Kidney (tissue), 14 donors: ENCODE measurements around the gene PRKN. TPM values are rescaled to one million over a fixed set of nuclear protein-coding genes. Genes with fewer than 3 reads are reported as not detected.

Source experiments
- DNase-seq, 5 donors: peaks; one replicate each; pipeline ENCODE4 v3.0.0-alpha.2; 2013 to 2020
- FAIRE-seq: peaks from 2 replicates; lab custom pipeline; 2012; peaks lifted over from hg19 to GRCh38; lab: Jason Lieb, UNC
- H3K27ac ChIP-seq, 2 donors: one replicate each; pipeline ENCODE4 v1.7.0; 2013; ENCODE audit warnings: low read depth in 2 of 2, low read length in 2 of 2, inconsistent platforms in 1 of 2
- H3K27me3 ChIP-seq: one replicate; pipeline ENCODE4 v1.7.1; 2013; ENCODE audit warnings: low read length, inconsistent platforms; ENCODE audit not compliant: control insufficient read depth, insufficient read depth
- H3K36me3 ChIP-seq, 3 donors: one replicate each; pipeline versions ENCODE4 v1.7.0 to v1.7.1; 2013; ENCODE audit warnings: low read length in 3 of 3, control low read depth in 1 of 3, inconsistent platforms in 1 of 3; ENCODE audit not compliant: insufficient read depth in 3 of 3, control insufficient read depth in 2 of 3
- H3K4me1 ChIP-seq, 3 donors: one replicate each; pipeline versions ENCODE4 v1.7.0 to v1.7.1; 2013; ENCODE audit warnings: low read length in 3 of 3, inconsistent platforms in 1 of 3, low read depth in 1 of 3; ENCODE audit not compliant: control insufficient read depth in 2 of 3, insufficient read depth in 2 of 3
- H3K4me3 ChIP-seq, 3 donors: one replicate each; pipeline versions ENCODE4 v1.7.0 to v1.8.1; 2013; ENCODE audit warnings: low read length in 3 of 3, control low read depth in 1 of 3, inconsistent platforms in 1 of 3
- H3K9ac ChIP-seq, 3 donors: one replicate each; pipeline versions ENCODE4 v1.7.0 to v1.7.1; 2013; ENCODE audit warnings: low read length in 3 of 3, control low read depth in 1 of 3, inconsistent platforms in 1 of 3
- H3K9me3 ChIP-seq, 3 donors: one replicate each; pipeline versions ENCODE4 v1.7.0 to v1.7.1; 2013; ENCODE audit warnings: low read length in 3 of 3, control low read depth in 1 of 3, inconsistent platforms in 1 of 3; ENCODE audit not compliant: control insufficient read depth in 2 of 3, insufficient read depth in 1 of 3
- intact Hi-C: fragments of 100-400 bp; cut with DNase I; formaldehyde crosslinking; loops from one replicate; pipeline ENCODE4 v1.11.1; 2022
- polyA plus RNA-seq: library from polyadenylated mRNA; stranded (reverse); fragments of 350-450 nt; fragmentation: Illumina TruSeq; extraction: RNeasy Lipid Tissue Mini Kit (QIAGEN cat#74804); gene quantifications from one replicate; pipeline ENCODE4 v1.2.3, GENCODE V29; 2014; ENCODE audit warnings: low read depth, low replicate concordance; ENCODE audit not compliant: insufficient read depth
- total RNA-seq: library from RNA; stranded (reverse); fragmentation: NEBNext Ultra II Directional; extraction: Animal tissue kit (Norgen Biotek cat#: 25700); gene quantifications from one replicate; pipeline ENCODE4 v1.2.1, GENCODE V29; 2021
- TF ChIP-seq, protein P1 (sequence below): IDR thresholded peaks from 3 replicates; pipeline ENCODE4 v1.5.1; 2012; ENCODE audit warnings: mild to moderate bottlenecking, moderate library complexity, borderline replicate concordance; ENCODE audit not compliant: insufficient read depth; ENCODE audit errors: extremely low read depth
- donor health status: control.
- donor health status: control.
- donor health status: control.
- donor health status: control.
- donor health status: control.
- donor health status: DM: yes; HTN: yes; CAD: no.
- donor health status: Normal renal cell carcinoma (clear cell type).

PRKN gene
- total and polyA plus RNA-seq, 2 donors from 2014 or later = 8.6 to 10.4 TPM

DNA sequence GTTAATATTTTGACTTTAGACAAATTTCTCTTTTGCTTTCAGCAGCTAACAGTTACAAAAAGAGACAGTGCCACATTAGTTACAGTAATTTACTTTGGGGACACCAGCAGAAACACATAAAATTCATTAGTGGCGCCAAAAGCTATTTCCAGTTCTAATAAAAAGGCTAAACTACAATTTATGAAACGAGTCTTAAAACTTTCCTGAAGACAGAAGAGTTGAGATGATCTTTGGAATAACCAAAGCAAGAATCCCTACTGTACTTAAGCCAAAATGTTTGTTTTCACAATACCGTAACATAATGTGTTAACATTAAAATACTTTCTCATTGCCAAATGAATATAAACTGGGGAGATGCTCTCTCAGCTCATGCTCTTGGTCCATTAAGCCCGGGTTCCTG, 1103.5 kb downstream of the PRKN start:
- H3K4me3 ChIP-seq = no peak overlapping the region
- H3K9me3 ChIP-seq = no peaks in the 10 kb centered on the region
- no peak overlapping the region for H3K27ac ChIP-seq
- no peaks in the 10 kb centered on the region for H3K36me3 ChIP-seq
- peak in 2 of 5 donors; percentile 53 to 73 for DNase-seq
- intact Hi-C loops = no loop called here
- no peak overlapping the region for H3K9ac ChIP-seq
- FAIRE-seq = no peak
- no peaks in the 10 kb centered on the region for H3K27me3 ChIP-seq
- H3K4me1 ChIP-seq = no peaks in the 10 kb centered on the region
- TF ChIP-seq, protein P1, sequence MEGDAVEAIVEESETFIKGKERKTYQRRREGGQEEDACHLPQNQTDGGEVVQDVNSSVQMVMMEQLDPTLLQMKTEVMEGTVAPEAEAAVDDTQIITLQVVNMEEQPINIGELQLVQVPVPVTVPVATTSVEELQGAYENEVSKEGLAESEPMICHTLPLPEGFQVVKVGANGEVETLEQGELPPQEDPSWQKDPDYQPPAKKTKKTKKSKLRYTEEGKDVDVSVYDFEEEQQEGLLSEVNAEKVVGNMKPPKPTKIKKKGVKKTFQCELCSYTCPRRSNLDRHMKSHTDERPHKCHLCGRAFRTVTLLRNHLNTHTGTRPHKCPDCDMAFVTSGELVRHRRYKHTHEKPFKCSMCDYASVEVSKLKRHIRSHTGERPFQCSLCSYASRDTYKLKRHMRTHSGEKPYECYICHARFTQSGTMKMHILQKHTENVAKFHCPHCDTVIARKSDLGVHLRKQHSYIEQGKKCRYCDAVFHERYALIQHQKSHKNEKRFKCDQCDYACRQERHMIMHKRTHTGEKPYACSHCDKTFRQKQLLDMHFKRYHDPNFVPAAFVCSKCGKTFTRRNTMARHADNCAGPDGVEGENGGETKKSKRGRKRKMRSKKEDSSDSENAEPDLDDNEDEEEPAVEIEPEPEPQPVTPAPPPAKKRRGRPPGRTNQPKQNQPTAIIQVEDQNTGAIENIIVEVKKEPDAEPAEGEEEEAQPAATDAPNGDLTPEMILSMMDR = no peak

DNA sequence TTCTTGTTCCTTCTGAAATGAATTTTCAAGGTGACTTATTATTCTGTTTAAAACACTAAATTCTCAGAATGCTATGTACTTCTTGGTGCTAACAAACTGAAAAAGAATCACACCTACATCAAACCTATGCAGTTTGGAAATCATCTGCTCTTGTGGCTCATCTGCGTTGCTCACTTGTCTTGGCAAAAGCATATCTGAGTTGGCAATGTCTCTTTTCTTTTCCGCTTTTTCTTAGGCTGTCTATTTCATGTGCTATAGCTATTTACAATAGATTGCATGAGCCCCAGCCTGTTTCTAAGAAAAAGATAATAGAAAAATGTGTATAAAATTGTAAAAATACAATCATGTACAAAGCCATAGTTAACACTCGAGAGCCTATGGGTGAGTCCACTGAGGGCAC, 1104.8 kb downstream of the PRKN start:
- DNase-seq (no peak), FAIRE-seq (no peak)
- H3K36me3 ChIP-seq = no peaks in the 10 kb centered on the region
- no peaks in the 10 kb centered on the region for H3K4me1 ChIP-seq
- no peak overlapping the region for H3K9ac ChIP-seq
- H3K9me3 ChIP-seq = no peaks in the 10 kb centered on the region
- no peaks in the 10 kb centered on the region for H3K27me3 ChIP-seq
- intact Hi-C loops = no loop called here
- TF ChIP-seq, protein P1 = no peak
- no peak overlapping the region for H3K4me3 ChIP-seq
- no peak overlapping the region for H3K27ac ChIP-seq

DNA sequence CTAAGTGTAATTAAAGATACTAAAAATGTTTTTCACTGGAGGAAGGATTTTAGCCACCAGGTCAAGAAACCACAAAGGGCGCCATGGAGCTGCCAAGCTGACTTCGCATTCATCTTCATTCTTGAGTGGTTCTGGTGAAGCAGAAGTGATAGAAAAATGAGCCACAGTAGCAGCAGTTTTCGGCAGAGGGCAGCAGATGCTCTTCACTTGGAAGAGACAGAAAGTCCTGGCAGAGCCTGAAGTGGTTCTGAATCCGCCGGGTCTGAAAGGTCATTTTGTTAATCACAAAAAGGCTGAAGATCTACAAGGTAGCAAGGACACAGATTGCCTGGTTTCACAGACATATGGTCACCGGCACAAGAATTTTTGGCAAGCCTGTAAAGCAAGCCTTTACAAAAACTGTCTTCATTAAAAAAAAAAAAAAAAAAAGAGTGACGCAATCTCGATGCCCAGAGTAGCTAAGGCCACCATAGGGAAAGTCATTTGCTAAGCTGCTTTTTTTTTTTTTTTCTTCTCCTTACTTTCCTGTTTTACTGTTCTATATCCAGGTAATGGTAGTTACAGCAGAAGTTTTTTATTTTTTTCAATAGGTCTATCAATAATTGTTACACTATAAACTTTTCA, 1108.6 kb downstream of the PRKN start:
- DNase-seq = peak in 4 of 5 donors; percentile 45 to 68 (median 58)
- H3K27me3 ChIP-seq = no peaks in the 10 kb centered on the region
- no peaks in the 10 kb centered on the region for H3K4me1 ChIP-seq
- H3K36me3 ChIP-seq = no peaks in the 10 kb centered on the region
- H3K4me3 ChIP-seq = peak overlapping the region in 2 of 3 donors; percentile 14 to 24
- H3K27ac ChIP-seq = no peak overlapping the region
- TF ChIP-seq, protein P1 = peak; percentile 64
- H3K9me3 ChIP-seq = no peaks in the 10 kb centered on the region
- no peak overlapping the region for H3K9ac ChIP-seq
- intact Hi-C loops = no loop called here
- peak; percentile 8 for FAIRE-seq

DNA sequence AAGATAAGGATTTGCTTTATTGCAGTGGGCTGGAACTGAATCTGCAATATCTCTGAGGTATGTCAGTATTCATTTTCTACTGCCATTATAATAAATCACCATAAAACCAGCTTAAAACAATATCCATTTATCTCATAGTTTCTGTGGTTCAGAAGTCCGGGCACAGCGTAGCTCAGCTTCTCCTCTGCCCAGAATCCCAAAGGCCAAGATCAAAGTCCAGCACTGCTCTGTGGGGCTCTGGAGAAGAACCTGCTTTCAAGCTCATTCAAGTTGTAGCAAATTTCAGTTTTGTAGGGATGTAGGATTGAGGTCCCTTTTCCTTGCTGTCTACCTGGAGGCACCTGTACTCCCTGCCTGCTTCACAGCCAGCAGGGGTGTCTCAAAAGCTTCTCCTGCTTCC, 1113.9 kb downstream of the PRKN start:
- FAIRE-seq (no peak), DNase-seq (no peak)
- Histone ChIP-seq H3K4me1 (no peaks in the 10 kb centered on the region), H3K9me3 (no peaks in the 10 kb centered on the region), H3K36me3 (no peaks in the 10 kb centered on the region), H3K9ac (no peak overlapping the region), H3K4me3 (no peak overlapping the region), H3K27ac (no peak overlapping the region), H3K27me3 (no peaks in the 10 kb centered on the region)
- intact Hi-C loops = no loop called here
- TF ChIP-seq, protein P1 = no peak
